ENCODE results near the gene RSL1D1. TPM values are rescaled to one million over a fixed set of nuclear protein-coding genes. Genes with fewer than 3 reads are reported as not detected.
"Not testable (repeated sequence)": the region's sequence is repeated elsewhere in the genome, so short reads cannot be mapped to it uniquely, and the experiment has no call there.

The RSL1D1 gene
- total RNA-seq, 1 donor from 2014 or later: 345 TPM

DNA sequence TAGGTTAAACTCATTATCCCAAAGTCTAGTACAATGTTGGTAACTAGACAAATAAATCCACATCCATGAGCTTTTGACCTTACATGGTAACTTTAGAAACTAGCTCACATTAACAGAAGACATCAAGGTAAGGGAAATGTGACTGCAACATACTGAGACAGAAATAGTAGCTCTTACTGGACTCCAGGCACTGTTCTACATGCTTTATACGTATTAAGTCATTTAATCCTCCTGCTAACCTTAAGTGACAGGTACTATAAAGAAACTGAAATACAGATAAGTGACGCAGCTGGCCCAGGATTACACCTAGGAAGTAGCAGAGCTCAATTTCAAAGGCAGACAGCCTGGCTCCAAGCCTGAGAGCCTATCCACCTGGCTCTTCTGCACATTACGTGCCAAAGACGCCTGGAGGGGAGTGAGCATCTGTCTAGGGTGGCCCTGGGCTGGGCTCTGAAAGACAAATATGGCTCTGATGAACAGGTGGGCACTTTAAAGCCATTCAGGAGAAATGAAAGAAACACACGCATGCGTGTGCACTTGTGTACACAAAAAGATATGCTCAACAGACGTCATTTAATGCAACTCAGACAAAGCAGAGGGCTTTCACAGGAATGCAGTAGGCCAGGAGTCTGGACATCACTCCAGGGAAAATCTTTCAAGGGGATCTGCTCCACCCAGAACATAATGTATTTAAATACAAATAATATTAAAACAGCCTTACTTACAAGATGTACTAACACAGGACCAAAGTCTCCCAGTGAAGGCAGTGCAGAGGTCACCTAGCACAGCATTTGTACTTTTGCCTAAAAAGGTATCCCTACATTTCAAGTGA lies 58.7 kb downstream of the RSL1D1 start:
- intact Hi-C loops (cut with micrococcal nuclease): loop anchor here (1.0 kb wide), 1 partner anchor 9 kb away; no protein-coding TSS in a partner anchor
- Mint-ChIP-seq H3K4me3 (peak overlapping the region; percentile 70), H3K36me3 (ENCODE audit: low read depth) (peaks cover 32% of the 10 kb centered on the region), H3K4me1 (ENCODE audit: low read depth) (peaks cover 63% of the 10 kb centered on the region), H3K9me3 (no peaks in the 10 kb centered on the region), H3K27ac (peak overlapping the region; percentile 84), H3K27me3 (ENCODE audit: insufficient read depth) (no peaks in the 10 kb centered on the region)
- DNase-seq (ENCODE audit: low spot score): no peak

DNA sequence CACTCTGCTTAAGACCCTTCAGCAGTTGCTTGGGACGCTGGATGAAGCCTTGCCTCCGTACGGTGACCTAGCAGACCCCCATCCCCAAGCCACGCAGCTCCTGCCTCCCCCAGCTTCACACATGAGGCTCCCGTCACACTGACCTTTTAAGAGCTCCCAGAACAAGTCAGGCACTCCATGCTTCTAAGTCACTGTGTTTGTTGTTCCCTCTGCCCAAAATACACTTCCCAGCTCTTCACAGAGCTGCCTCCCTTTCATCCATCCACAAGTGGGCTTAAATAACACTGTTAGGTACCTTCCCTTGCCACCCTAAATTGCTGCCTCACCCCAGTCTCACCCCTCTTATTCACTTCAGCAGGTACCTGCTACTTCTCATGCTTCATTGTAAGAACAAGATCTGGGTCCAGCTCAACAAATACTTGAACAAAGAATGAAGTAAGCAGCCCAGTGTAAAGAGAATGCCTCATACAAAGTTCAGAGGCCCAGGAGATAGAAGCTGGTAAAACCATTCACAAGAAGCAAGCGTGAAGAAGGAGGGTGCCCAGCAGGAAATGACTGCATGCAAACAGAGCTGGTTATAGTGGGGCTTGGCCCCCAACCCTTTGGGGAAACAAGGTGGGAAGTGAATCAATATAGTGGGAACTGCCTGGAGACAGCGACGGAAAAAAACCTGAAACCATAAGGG lies 60.1 kb downstream of the RSL1D1 start:
- no peaks in the 10 kb centered on the region for H3K27me3 Mint-ChIP-seq (ENCODE audit: insufficient read depth)
- intact Hi-C loops (cut with micrococcal nuclease): no loop called here
- H3K4me3 Mint-ChIP-seq: peak overlapping the region; percentile 21

DNA sequence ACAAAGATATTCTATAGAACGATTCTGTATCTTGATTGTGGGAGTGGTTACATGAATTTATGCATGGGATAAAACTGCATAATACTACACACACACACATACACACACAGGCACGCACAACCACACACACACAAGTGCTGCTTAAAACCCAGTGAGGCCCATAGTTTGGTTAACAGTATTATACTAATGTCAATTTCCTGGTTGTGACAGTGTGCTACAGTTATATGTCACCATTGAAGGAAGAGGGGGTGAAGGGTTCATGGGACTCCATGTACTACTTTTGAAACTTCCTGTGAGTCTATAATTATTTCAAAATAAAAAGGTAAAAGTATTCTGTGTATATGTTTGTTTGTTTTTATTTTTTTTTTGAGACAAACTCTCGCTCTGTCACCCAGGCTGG lies 62.4 kb downstream of the RSL1D1 start:
- H3K9me3 Mint-ChIP-seq: no peaks in the 10 kb centered on the region
- peaks cover 64% of the 10 kb centered on the region for H3K4me1 Mint-ChIP-seq (ENCODE audit: low read depth)
- H3K36me3 Mint-ChIP-seq (ENCODE audit: low read depth): peaks cover 27% of the 10 kb centered on the region
- no peak overlapping the region for H3K4me3 Mint-ChIP-seq
- peak overlapping the region; percentile 54 for H3K27ac Mint-ChIP-seq
- no peak for DNase-seq (ENCODE audit: low spot score)
- intact Hi-C loops (cut with micrococcal nuclease): loop anchor here (10.0 kb wide), 3 partner anchors 534 to 914 kb away; partner anchors contain the start of genes CIITA and SOCS1
- H3K27me3 Mint-ChIP-seq (ENCODE audit: insufficient read depth): no peaks in the 10 kb centered on the region

More for the DNA sequence above, 60.1 kb downstream of the RSL1D1 start:
- DNase-seq (ENCODE audit: low spot score): no peak
- Mint-ChIP-seq H3K4me1 (ENCODE audit: low read depth) (peaks cover 76% of the 10 kb centered on the region), H3K36me3 (ENCODE audit: low read depth) (peaks cover 36% of the 10 kb centered on the region), H3K9me3 (no peaks in the 10 kb centered on the region), H3K27ac (peak overlapping the region; percentile 86)

DNA sequence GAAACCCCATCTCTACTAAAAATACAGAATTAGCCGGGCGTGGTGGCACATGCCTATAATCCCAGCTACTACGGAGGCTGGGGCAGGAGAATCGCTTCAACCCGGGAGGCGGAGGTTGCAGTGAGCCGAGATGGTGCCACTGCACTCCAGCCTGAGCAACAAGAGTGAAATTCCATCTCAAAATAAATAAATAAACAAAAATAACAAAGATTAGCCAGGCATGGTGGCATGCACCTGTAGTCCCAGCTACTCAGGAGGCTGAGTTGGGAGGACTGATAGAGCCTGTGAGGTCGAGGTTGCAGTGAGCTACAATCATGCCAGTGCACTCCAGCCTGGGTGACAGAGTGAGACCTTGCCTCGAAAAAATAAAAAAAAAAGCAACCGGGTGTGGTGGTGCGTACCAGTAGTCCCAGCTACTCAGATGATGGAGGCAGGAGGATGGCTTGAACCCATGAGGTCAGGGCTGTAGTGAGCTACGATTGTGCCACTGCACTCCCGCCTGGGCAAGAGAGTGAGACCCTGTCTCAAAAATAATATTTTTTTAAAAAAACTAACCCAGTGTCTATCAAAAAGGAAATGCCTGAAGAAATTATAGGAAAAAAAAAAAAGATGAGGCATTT lies 66.3 kb downstream of the RSL1D1 start:
- not testable (repeated sequence) for DNase-seq (ENCODE audit: low spot score); H3K27me3 Mint-ChIP-seq (ENCODE audit: insufficient read depth); H3K9me3 Mint-ChIP-seq; H3K4me3 Mint-ChIP-seq
- peaks cover 29% of the 10 kb centered on the region for H3K36me3 Mint-ChIP-seq (ENCODE audit: low read depth)
- H3K27ac Mint-ChIP-seq: peak overlapping the region; percentile 75
- peaks cover 70% of the 10 kb centered on the region for H3K4me1 Mint-ChIP-seq (ENCODE audit: low read depth)
- intact Hi-C loops (cut with micrococcal nuclease): loop anchor here (5.0 to 10.0 kb wide), 5 partner anchors 127 to 910 kb away; partner anchors contain the start of genes CIITA and SOCS1

DNA sequence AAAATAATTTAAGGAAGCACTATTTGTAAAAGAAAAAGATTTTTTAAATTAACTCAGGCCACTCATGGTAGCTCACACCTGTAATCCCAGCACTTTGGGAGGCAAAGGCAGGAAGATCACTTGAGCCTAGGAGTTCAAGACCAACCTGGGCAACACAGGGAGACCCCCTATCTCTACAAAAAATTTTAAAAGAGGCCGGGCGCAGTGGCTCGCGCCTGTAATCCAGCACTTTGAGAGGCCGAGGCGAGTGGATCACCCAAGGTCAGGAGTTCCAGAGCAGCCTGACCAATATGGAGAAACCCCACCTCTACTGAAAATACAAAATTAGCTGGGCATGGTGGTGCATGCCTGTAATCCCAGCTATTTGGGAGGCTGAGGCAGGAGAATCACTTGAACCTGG lies 67.0 kb downstream of the RSL1D1 start:
- DNase-seq (ENCODE audit: low spot score); H3K27me3 Mint-ChIP-seq (ENCODE audit: insufficient read depth); H3K4me3 Mint-ChIP-seq; H3K9me3 Mint-ChIP-seq: not testable (repeated sequence)
- Mint-ChIP-seq H3K27ac (peak overlapping the region; percentile 75), H3K4me1 (ENCODE audit: low read depth) (peaks cover 70% of the 10 kb centered on the region), H3K36me3 (ENCODE audit: low read depth) (peaks cover 32% of the 10 kb centered on the region)
- intact Hi-C loops (cut with micrococcal nuclease): loop anchor here (5.0 to 10.0 kb wide), 5 partner anchors 128 to 910 kb away; partner anchors contain the start of genes CIITA and SOCS1

DNA sequence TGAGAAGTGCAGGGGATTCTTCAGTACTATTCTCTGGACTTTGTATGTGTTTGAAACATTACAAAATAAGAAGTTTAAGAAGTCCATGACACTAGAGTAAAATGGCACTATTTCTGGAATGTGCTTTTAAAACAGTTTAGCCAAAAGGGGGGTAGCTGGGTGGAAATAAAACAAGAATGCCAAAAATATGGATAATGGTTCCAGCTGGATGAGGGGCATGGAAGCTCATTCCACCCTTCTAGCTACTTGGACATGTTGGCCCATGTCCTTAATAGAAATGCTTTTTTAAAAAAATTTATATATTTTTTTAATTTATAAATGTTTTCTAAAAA lies 67.3 kb downstream of the RSL1D1 start:
- Mint-ChIP-seq H3K9me3 (no peaks in the 10 kb centered on the region), H3K4me1 (ENCODE audit: low read depth) (peaks cover 70% of the 10 kb centered on the region), H3K4me3 (peak overlapping the region; percentile 83), H3K27ac (peak overlapping the region; percentile 98), H3K36me3 (ENCODE audit: low read depth) (peaks cover 32% of the 10 kb centered on the region), H3K27me3 (ENCODE audit: insufficient read depth) (no peaks in the 10 kb centered on the region)
- intact Hi-C loops (cut with micrococcal nuclease): loop anchor here (5.0 to 10.0 kb wide), 5 partner anchors 128 to 909 kb away; partner anchors contain the start of genes CIITA and SOCS1
- DNase-seq (ENCODE audit: low spot score): no peak

Other genes starting within 250 kb of the RSL1D1 start
- 7.3 and 7.9 TPM in 2 replicates for gene SNN, start 183.1 kb downstream of the RSL1D1 start, total RNA-seq
- gene TXNDC11, start 108.7 kb downstream of the RSL1D1 start, total RNA-seq: 52.7 and 55.9 TPM in 2 replicates
- 71.0 and 78.9 TPM in 2 replicates for gene ZC3H7A, start 54.3 kb downstream of the RSL1D1 start, total RNA-seq
- 207 and 214 TPM in 2 replicates for gene GSPT1, start 64.4 kb upstream of the RSL1D1 start, total RNA-seq
- gene NPIPB2, start 90.5 kb upstream of the RSL1D1 start, total RNA-seq: 15.0 and 18.8 TPM in 2 replicates
- not detected in 2 replicates for gene TNFRSF17, start 113.7 kb upstream of the RSL1D1 start, total RNA-seq
- gene SNX29, start 125.2 kb upstream of the RSL1D1 start, total RNA-seq: 9.8 and 15.0 TPM in 2 replicates

Measured in activated T-helper 1 cell treated with anti-CD3 and anti-CD28 coated beads, Interleukin-12 subunit alpha, Interleukin-12 subunit beta, Interleukin-2, Interleukin-4 antibody, amounts not matched to agents 30 ng/mL and 10 ng/mL and 1 ng/mL, durations not matched to agents 14 hours and 24 hours and 36 hours (primary cell).